Measurements from ENCODE around the gene MINK1.
"Not testable (repeated sequence)": the region's sequence is repeated elsewhere in the genome, so short reads cannot be mapped to it uniquely, and the experiment has no call there.

Gene MINK1

DNA sequence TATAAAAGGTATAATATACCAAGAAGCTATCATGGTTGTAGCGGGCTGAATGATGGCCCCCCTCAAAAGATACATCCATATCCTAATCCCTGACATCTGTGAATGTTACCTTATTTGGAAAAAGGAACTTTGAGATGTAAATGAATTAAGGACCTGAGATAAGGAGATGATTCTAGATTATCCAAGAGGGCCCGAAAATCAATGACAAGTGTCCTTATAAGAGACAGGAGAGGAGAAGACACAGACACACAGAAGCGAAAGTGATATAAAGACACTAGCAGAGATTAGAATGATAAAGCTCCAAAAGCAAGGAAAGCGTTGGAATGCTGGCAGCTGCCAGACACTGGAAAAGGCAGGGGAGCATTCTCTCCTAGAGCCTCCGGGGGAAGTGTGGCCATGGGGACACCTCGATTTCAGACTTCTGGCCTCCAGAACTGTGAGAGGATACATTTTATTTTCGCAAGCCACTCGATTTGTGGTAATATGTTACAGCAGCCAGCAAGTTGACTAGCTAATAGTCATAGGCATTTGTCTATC, 86.4 kb downstream of the MINK1 start:
- no peak for DNase-seq (ENCODE audit: low read depth)
- H3K4me3 ChIP-seq (ENCODE audit: low read depth, low read length): no peak overlapping the region
- no peak for TF ChIP-seq MYC (IDR thresholded peaks at IDR 0.05; ENCODE audit: low read depth, low read length)
- TF ChIP-seq, protein P1, sequence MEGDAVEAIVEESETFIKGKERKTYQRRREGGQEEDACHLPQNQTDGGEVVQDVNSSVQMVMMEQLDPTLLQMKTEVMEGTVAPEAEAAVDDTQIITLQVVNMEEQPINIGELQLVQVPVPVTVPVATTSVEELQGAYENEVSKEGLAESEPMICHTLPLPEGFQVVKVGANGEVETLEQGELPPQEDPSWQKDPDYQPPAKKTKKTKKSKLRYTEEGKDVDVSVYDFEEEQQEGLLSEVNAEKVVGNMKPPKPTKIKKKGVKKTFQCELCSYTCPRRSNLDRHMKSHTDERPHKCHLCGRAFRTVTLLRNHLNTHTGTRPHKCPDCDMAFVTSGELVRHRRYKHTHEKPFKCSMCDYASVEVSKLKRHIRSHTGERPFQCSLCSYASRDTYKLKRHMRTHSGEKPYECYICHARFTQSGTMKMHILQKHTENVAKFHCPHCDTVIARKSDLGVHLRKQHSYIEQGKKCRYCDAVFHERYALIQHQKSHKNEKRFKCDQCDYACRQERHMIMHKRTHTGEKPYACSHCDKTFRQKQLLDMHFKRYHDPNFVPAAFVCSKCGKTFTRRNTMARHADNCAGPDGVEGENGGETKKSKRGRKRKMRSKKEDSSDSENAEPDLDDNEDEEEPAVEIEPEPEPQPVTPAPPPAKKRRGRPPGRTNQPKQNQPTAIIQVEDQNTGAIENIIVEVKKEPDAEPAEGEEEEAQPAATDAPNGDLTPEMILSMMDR (IDR thresholded peaks at IDR 0.05; ENCODE audit: low read depth, low read length): no peak
- TF ChIP-seq POLR2A (IDR thresholded peaks at IDR 0.05; ENCODE audit: extremely low read depth, insufficient read length): no peak
- TF ChIP-seq MAX (IDR thresholded peaks at IDR 0.05; ENCODE audit: low read depth, low read length): no peak

- peak; percentile 72 for DNase-seq (ENCODE audit: low read depth)
- H3K4me3 ChIP-seq (ENCODE audit: low read depth, low read length): no peak overlapping the region
- TF ChIP-seq, protein P1 (IDR thresholded peaks at IDR 0.05; ENCODE audit: low read depth, low read length): no peak
- TF ChIP-seq MAX (IDR thresholded peaks at IDR 0.05; ENCODE audit: low read depth, low read length) (no peak), POLR2A (IDR thresholded peaks at IDR 0.05; ENCODE audit: extremely low read depth, insufficient read length) (no peak), MYC (IDR thresholded peaks at IDR 0.05; ENCODE audit: low read depth, low read length) (no peak)
Measured at GRCh38 chr17:4920351-4921048, 87.4 kb downstream of the MINK1 start.

DNA sequence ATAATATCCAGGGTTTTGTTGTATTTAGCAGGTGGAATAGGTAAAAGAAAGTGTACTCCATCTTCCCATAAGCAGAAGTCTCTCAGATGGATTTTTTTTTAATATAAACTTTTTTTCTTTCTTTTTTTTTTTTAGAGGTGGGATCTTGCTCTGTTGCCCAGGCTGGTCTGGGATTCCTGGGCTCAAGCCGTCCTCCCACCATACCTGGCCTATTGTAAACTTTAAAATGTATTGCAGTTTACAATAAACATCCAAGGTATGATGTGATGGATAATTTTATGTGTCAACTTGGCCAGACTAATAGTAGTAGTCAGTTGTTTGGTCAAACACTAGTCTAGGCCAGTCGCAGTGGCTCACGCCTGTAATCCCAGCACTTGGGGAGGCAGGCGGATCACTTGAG, 88.2 kb downstream of the MINK1 start:
- TF ChIP-seq MAX (IDR thresholded peaks at IDR 0.05; ENCODE audit: low read depth, low read length) (no peak), MYC (IDR thresholded peaks at IDR 0.05; ENCODE audit: low read depth, low read length) (no peak), POLR2A (IDR thresholded peaks at IDR 0.05; ENCODE audit: extremely low read depth, insufficient read length) (no peak)
- TF ChIP-seq, protein P1 (IDR thresholded peaks at IDR 0.05; ENCODE audit: low read depth, low read length): no peak
- DNase-seq (ENCODE audit: low read depth): no peak
- no peak overlapping the region for H3K4me3 ChIP-seq (ENCODE audit: low read depth, low read length)

DNA sequence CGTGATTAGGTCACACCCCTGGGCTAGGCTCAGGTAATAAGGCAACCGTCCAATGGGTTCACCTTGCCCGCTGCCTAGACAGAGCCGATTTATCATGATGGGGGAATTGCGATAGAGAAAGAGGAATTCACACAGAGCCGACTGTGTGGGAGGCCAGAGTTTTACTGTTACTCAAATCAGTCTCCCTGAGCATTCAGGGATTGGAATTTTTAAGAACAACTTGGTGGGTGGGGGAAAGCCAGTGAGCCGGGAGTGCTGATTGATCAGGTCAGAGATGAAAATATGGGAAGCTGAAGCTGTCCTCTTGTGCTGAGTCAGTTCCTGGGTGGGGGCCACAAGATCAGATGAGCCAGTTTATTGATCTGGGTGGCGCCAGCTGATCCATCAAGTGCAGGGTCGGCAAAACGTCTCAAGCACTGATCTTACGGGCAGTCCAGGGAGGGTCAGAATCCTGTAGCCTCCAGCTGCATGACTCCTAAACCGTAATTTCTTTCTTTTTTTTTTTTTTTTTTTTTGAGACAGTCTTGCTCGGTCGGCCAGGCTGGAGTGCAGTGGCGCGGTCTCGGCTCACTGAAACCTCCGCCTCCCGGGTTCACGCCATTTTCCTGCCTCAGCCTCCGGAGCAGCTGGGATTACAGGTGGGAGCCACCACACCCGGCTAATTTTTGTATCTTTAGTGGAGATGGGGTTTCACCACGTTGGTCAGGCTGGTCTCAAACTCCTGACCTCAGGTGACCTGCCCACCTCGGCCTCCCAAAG, 93.6 kb downstream of the MINK1 start:
- not testable (repeated sequence) for H3K4me3 ChIP-seq (ENCODE audit: low read depth, low read length); DNase-seq (ENCODE audit: low read depth)

GRCh38 chr17:4928881-4929280, 95.7 kb downstream of the MINK1 start:
- TF ChIP-seq MYC (IDR thresholded peaks at IDR 0.05; ENCODE audit: low read depth, low read length) (no peak), POLR2A (IDR thresholded peaks at IDR 0.05; ENCODE audit: extremely low read depth, insufficient read length) (no peak), MAX (IDR thresholded peaks at IDR 0.05; ENCODE audit: low read depth, low read length) (no peak)
- TF ChIP-seq, protein P1 (IDR thresholded peaks at IDR 0.05; ENCODE audit: low read depth, low read length): no peak
- H3K4me3 ChIP-seq (ENCODE audit: low read depth, low read length): no peak overlapping the region
- no peak for DNase-seq (ENCODE audit: low read depth)

- DNase-seq (ENCODE audit: low read depth): no peak
- no peak within 1 kb of the TSS for H3K4me3 ChIP-seq (ENCODE audit: low read depth, low read length)
- TF ChIP-seq MYC (IDR thresholded peaks at IDR 0.05; ENCODE audit: low read depth, low read length) (no peak), MAX (IDR thresholded peaks at IDR 0.05; ENCODE audit: low read depth, low read length) (no peak), POLR2A (IDR thresholded peaks at IDR 0.05; ENCODE audit: extremely low read depth, insufficient read length) (no peak)
- TF ChIP-seq, protein P1 (IDR thresholded peaks at IDR 0.05; ENCODE audit: low read depth, low read length): no peak
Measured at GRCh38 chr17:4931963-4932362, 98.8 kb downstream of the MINK1 start, which contains the start of gene GP1BA. Gene GP1BA, plus strand, starts transcription at chr17:4932277. Its CDS starts 328 bp downstream, at chr17:4932605.

All from NB4 (cell line).